ENCODE measurements around the gene ELMO1.
A peak's percentile ranks its signal among the peaks of the same experiment; 100 is the strongest.

ELMO1 gene

GRCh38 chr7:37475646-37476045, 27.0 kb upstream of the ELMO1 start:
- DNase-seq (ENCODE audit: low read depth in 2 of 3, low spot score in 1 of 3): no peak

GRCh38 chr7:37471619-37472018, 23.0 kb upstream of the ELMO1 start:
- DNase-seq (ENCODE audit: low read depth in 2 of 3, low spot score in 1 of 3): no peak

- DNase-seq (ENCODE audit: low read depth in 2 of 3, low spot score in 1 of 3): no peak
Observed at GRCh38 chr7:37467002-37467401, 18.3 kb upstream of the ELMO1 start.

- no peak for DNase-seq (ENCODE audit: low read depth in 2 of 3, low spot score in 1 of 3)
Observed at GRCh38 chr7:37462138-37462537, 13.5 kb upstream of the ELMO1 start.

- DNase-seq (ENCODE audit: low read depth in 2 of 3, low spot score in 1 of 3): no peak
Observed at GRCh38 chr7:37455081-37455480, 6.4 kb upstream of the ELMO1 start.

- DNase-seq (ENCODE audit: low read depth in 2 of 3, low spot score in 1 of 3): no peak
Observed at GRCh38 chr7:37452346-37452745, 3.7 kb upstream of the ELMO1 start.

- DNase-seq (ENCODE audit: low read depth in 2 of 3, low spot score in 1 of 3): no peak
Observed at GRCh38 chr7:37450035-37450434, 1.4 kb upstream of the ELMO1 start.

GRCh38 chr7:37449621-37450020, 957 bp upstream of the ELMO1 start:
- DNase-seq (ENCODE audit: low read depth in 2 of 3, low spot score in 1 of 3): no peak

- peak in 1 of 3 donors; percentile 21 for DNase-seq (ENCODE audit: low read depth in 2 of 3, low spot score in 1 of 3)
Observed at GRCh38 chr7:37448011-37448635, 541 bp downstream of the ELMO1 start.

- no peak for DNase-seq (ENCODE audit: low read depth in 2 of 3, low spot score in 1 of 3)
Observed at GRCh38 chr7:37446371-37446770, 2.3 kb downstream of the ELMO1 start.

- no peak for DNase-seq (ENCODE audit: low read depth in 2 of 3, low spot score in 1 of 3)
Observed at GRCh38 chr7:37445790-37446189, 2.9 kb downstream of the ELMO1 start.

- no peak for DNase-seq (ENCODE audit: low read depth in 2 of 3, low spot score in 1 of 3)
Observed at GRCh38 chr7:37445064-37445723, 3.5 kb downstream of the ELMO1 start.

- no peak for DNase-seq (ENCODE audit: low read depth in 2 of 3, low spot score in 1 of 3)
Observed at GRCh38 chr7:37443627-37444026, 5.0 kb downstream of the ELMO1 start.

- no peak for DNase-seq (ENCODE audit: low read depth in 2 of 3, low spot score in 1 of 3)
Observed at GRCh38 chr7:37442268-37442667, 6.4 kb downstream of the ELMO1 start.

- no peak for DNase-seq (ENCODE audit: low read depth in 2 of 3, low spot score in 1 of 3)
Observed at GRCh38 chr7:37441816-37442215, 6.8 kb downstream of the ELMO1 start.

GRCh38 chr7:37441386-37441760, 7.3 kb downstream of the ELMO1 start:
- no peak for DNase-seq (ENCODE audit: low read depth in 2 of 3, low spot score in 1 of 3)

GRCh38 chr7:37440738-37441385, 7.8 kb downstream of the ELMO1 start:
- DNase-seq (ENCODE audit: low read depth in 2 of 3, low spot score in 1 of 3): peak in 1 of 3 donors; percentile 32

GRCh38 chr7:37439653-37440026, 9.0 kb downstream of the ELMO1 start:
- DNase-seq (ENCODE audit: low read depth in 2 of 3, low spot score in 1 of 3): no peak

GRCh38 chr7:37438906-37439652, 9.6 kb downstream of the ELMO1 start:
- DNase-seq (ENCODE audit: low read depth in 2 of 3, low spot score in 1 of 3): no peak

GRCh38 chr7:37435156-37435855, 13.4 kb downstream of the ELMO1 start:
- no peak for DNase-seq (ENCODE audit: low read depth in 2 of 3, low spot score in 1 of 3)

GRCh38 chr7:37434529-37434928, 14.1 kb downstream of the ELMO1 start:
- no peak for DNase-seq (ENCODE audit: low read depth in 2 of 3, low spot score in 1 of 3)
